RWPE1 (cell line): ENCODE measurements around the gene CD28.
"Not testable (repeated sequence)": the region's sequence is repeated elsewhere in the genome, so short reads cannot be mapped to it uniquely, and the experiment has no call there.

Experiments used
- CTCF ChIA-PET: fragments of 350-600 bp; sonication (Branson Sonifier 250); formaldehyde crosslinking; extraction: SDS; loops from one replicate; lab custom pipeline; 2021; lab: Yijun Ruan, JAX
- POLR2A ChIA-PET: fragments of 400-600 bp; formaldehyde crosslinking; extraction: SDS; loops from one replicate; lab custom pipeline; 2020; ENCODE audit warnings: antibody characterized with exemption; ENCODE audit not compliant: low non-redundant PET; lab: Yijun Ruan, JAX
- DNase-seq: peaks from one replicate; pipeline ENCODE4 v3.0.0; 2012; ENCODE audit warnings: low spot score
- H3K27ac ChIP-seq: fragments of 450-650 bp; 2 replicates; pipeline ENCODE4 v1.5.1; 2017
- CTCF ChIP-seq: fragments of 450-650 bp; conservative IDR thresholded peaks from 2 replicates; pipeline ENCODE4 v1.5.1; 2017; ENCODE audit warnings: low read depth, mild to moderate bottlenecking

The CD28 gene

DNA sequence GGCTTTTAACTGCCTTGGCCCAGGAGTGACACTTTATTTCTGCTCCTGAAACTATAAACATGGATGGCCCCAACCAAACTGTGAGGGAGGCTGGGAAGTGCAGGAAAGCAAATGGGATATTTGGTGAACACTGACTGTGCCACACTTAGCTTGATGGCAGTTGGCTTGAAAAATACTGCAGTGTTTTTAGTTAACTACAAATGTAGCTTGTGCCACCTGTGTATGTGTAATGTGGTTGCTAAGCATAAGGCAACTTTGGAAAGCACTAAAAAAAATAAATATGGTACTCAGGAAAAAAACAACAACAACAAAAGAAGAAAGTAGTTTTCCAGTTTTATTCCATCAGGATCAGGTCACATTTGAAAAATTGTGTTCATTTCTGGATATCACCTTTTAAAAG, 73.8 kb downstream of the CD28 start:
- no peak overlapping the region for H3K27ac ChIP-seq
- POLR2A ChIA-PET: no interaction called here
- CTCF ChIA-PET: no interaction called here
- DNase-seq: no peak
- TF ChIP-seq CTCF: no peak

GRCh38 chr2:203781151-203781550, 74.7 kb downstream of the CD28 start:
- ChIA-PET POLR2A (no interaction called here), CTCF (interaction anchor here (1.4 kb wide), 1 partner anchor 35 kb away, joined by 5 read pairs; no protein-coding TSS in a partner anchor)
- no peak for TF ChIP-seq CTCF
- no peak overlapping the region for H3K27ac ChIP-seq
- DNase-seq: no peak

DNA sequence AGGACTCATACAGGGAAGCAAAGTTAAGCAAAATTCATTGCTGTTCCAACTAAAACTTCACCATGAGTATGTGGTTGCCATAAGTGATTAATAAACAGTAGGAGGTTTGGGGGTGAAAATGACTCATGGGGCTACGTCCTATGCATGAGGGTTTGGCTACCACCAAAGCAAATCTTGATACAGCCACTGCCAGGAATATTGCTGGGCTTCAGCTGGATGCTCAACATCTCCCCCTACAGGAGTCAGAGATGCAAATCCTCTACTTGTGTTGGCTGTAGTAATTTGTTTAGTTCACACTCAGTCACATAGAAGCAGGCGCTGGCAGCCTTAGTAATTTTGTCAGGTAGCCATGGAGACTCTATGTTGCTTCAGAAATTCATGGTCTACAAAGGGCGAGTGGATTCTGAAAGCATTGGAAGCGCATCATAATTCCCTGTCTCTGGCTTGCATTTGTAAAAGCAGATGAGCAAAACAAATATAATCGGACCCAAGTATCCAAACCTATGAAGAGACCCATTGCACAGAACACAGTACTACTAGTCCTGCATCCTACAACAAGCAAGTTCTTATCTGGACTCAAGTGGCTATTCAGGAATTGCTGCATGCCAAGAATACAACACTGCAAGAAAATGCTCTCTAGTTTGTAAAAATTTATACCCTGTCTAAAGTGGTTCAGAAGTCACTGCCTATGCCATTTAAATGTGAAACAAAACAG, 76.0 kb downstream of the CD28 start:
- POLR2A ChIA-PET: no interaction called here
- peak; percentile 71 for DNase-seq
- CTCF ChIA-PET: interaction anchor here (0.6 to 1.4 kb wide), 5 partner anchors 10 to 453 kb away, joined by 3 to 8 read pairs (median 5); no protein-coding TSS in a partner anchor
- TF ChIP-seq CTCF: peak; percentile 43; the same call in 1 of the 2 replicates
- no peak overlapping the region for H3K27ac ChIP-seq

DNA sequence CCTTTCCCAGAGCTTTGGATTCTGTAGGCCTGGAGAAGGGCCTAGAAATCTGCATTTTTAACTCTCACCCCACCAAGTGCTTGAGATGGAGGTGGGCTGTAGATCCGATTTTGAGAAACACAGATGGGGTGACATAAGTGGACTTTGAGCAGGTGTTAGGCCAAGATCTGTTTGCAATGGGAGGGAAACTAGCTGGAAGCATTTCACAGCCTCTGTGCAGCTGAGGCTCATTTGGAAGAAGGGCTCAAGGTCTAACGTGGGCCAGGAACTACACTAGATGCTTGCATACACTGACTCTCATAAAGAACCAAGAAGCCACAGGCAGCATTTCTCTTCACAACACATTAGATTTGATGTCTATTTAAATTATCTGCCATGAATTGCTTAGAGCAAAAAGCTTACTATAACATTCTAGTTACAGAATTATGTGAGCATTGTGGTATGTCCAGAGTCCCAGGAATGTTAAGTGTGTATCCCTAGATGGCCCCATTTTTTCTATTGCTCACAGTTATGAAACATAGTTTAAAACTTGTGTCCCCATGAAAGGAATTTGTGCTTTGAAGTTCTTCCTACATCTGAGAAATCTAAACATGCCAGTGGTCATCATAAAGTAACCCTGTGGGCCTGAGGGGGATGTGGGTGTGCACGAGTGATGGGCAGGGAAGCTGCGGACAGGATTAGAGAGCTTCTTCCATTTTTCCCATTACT, 77.2 kb downstream of the CD28 start:
- POLR2A ChIA-PET: no interaction called here
- H3K27ac ChIP-seq: no peak overlapping the region
- no peak for TF ChIP-seq CTCF
- CTCF ChIA-PET: interaction anchor here (0.5 to 0.6 kb wide), 2 partner anchors 9 to 87 kb away, joined by 3 read pairs; no protein-coding TSS in a partner anchor
- DNase-seq: no peak

DNA sequence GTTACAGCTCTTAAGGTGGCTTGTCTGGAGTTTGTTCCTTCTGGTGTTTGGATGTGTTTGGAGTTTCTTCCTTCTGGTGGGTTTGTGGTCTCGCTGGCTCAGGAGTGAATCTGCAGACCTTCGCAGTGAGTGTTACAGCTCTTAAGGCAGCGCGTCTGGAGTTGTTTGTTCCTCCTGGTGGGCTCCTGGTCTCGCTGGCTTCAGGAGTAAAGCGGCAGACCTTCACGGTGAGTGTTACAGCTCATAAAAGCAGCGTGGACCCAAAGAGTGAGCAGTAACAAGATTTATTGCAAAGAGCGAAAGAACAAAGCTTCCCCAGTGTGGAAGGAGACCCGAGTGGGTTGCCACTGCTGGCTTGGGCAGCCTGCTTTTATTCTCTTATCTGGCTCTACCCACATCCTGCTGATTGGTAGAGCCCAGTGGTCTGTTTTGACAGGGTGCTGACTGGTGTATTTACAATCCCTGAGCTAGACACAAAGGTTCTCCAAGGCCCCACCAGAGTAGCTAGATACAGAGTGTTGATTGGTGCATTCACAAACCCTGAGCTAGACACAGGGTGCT, 78.4 kb downstream of the CD28 start:
- DNase-seq, CTCF ChIA-PET, H3K27ac ChIP-seq, POLR2A ChIA-PET: not testable (repeated sequence)

GRCh38 chr2:203785391-203786110, 79.1 kb downstream of the CD28 start:
- CTCF ChIA-PET, DNase-seq, POLR2A ChIA-PET, H3K27ac ChIP-seq: not testable (repeated sequence)
